IMR-90 (cell line): ENCODE measurements around the gene F12. TPM values are rescaled to one million over a fixed set of nuclear protein-coding genes. Genes with fewer than 3 reads are reported as not detected.

Source experiments
- ATAC-seq: fragments of 200-7000 bp; cut with Tn5 transposase; 2 replicates; pipeline ENCODE4 v1.9.1; 2020; ENCODE audit warnings: low read depth, mild to moderate bottlenecking, moderate library complexity
- BruUV-seq: library from RNA; stranded (reverse); fragments of 400-500 nt; replicated peaks from 2 replicates; lab custom pipeline; 2021; lab: Mats Ljungman, UMichigan
- CTCF ChIA-PET: fragments of 300-600 bp; formaldehyde crosslinking; extraction: SDS; loops from one replicate; lab custom pipeline; 2021; ENCODE audit warnings: antibody characterized with exemption; lab: Yijun Ruan, JAX
- POLR2A ChIA-PET: fragments of 300-600 bp; sonication (Branson Sonifier 250); formaldehyde crosslinking; loops from one replicate; lab custom pipeline; 2022; ENCODE audit warnings: antibody characterized with exemption; ENCODE audit not compliant: unreplicated experiment; lab: Charles Lee
- DNase-seq: peaks from one replicate; pipeline ENCODE4 v3.0.0; 2013
- H2AFZ ChIP-seq: replicated peaks from 2 replicates; pipeline ENCODE3; 2013; ENCODE audit warnings: low read length, mild to moderate bottlenecking; ENCODE audit not compliant: poor library complexity
- H2AK5ac ChIP-seq: 2 replicates; pipeline ENCODE4 v1.6.1; 2013; ENCODE audit warnings: low read depth, low read length, inconsistent platforms
- H2AK9ac ChIP-seq: replicated peaks from 2 replicates; pipeline ENCODE3; 2013; ENCODE audit warnings: mild to moderate bottlenecking, low read depth, low read length, moderate library complexity; ENCODE audit not compliant: poor library complexity
- H2BK120ac ChIP-seq: 2 replicates; pipeline ENCODE4 v1.6.1; 2013; ENCODE audit warnings: low read depth, low read length, inconsistent platforms
- H2BK15ac ChIP-seq: 3 replicates; pipeline ENCODE4 v1.6.1; 2013; ENCODE audit warnings: low read depth, low read length, inconsistent platforms
- H2BK20ac ChIP-seq: 2 replicates; pipeline ENCODE4 v1.6.1; 2013; ENCODE audit warnings: low read depth, mild to moderate bottlenecking, inconsistent platforms, low read length, moderate library complexity
- H2BK5ac ChIP-seq: 2 replicates; pipeline ENCODE4 v1.6.1; 2013; ENCODE audit warnings: mild to moderate bottlenecking, low read depth, low read length, inconsistent platforms; ENCODE audit not compliant: poor library complexity, severe bottlenecking
- H3K14ac ChIP-seq: replicated peaks from 2 replicates; pipeline ENCODE4 v1.6.1; 2013; ENCODE audit warnings: low read depth, low read length, inconsistent platforms
- H3K18ac ChIP-seq: 2 replicates; pipeline ENCODE4 v1.6.1; 2013; ENCODE audit warnings: low read depth, low read length, control low read depth
- H3K23ac ChIP-seq: 2 replicates; pipeline ENCODE4 v1.6.1; 2013; ENCODE audit warnings: low read depth, low read length, inconsistent platforms
- H3K27ac ChIP-seq: 2 replicates; pipeline ENCODE4 v1.5.1; 2013; ENCODE audit warnings: mild to moderate bottlenecking, control low read depth, low read length; ENCODE audit not compliant: insufficient read depth
- H3K27me3 ChIP-seq: 2 replicates; pipeline ENCODE4 v1.6.1; 2013; ENCODE audit warnings: low read length; ENCODE audit not compliant: control insufficient read depth, insufficient read depth
- H3K36me3 ChIP-seq: 2 replicates; pipeline ENCODE4 v1.6.1; 2013; ENCODE audit warnings: low read length, mixed read lengths; ENCODE audit not compliant: control insufficient read depth, insufficient read depth
- H3K4ac ChIP-seq: 2 replicates; pipeline ENCODE4 v1.6.1; 2013; ENCODE audit warnings: low read depth, low read length, inconsistent platforms
- H3K4me1 ChIP-seq: 2 replicates; pipeline ENCODE4 v1.6.1; 2013; ENCODE audit warnings: low read length, mixed read lengths; ENCODE audit not compliant: control insufficient read depth, insufficient read depth
- H3K4me2 ChIP-seq: 2 replicates; pipeline ENCODE4 v1.6.1; 2013; ENCODE audit warnings: low read depth, mild to moderate bottlenecking, control low read depth, low read length, moderate library complexity
- H3K4me3 ChIP-seq: 2 replicates; pipeline ENCODE4 v1.5.1; 2013; ENCODE audit warnings: low read depth, mild to moderate bottlenecking, control low read depth, low read length, moderate library complexity; ENCODE audit not compliant: insufficient read depth
- H3K56ac ChIP-seq: 2 replicates; pipeline ENCODE4 v1.6.1; 2013; ENCODE audit warnings: low read length, inconsistent platforms; ENCODE audit not compliant: insufficient read depth; ENCODE audit errors: extremely low read depth
- H3K79me1 ChIP-seq, 2 experiments: 2 replicates each; pipeline ENCODE4 v1.6.1; 2013; ENCODE audit warnings: low read length in 2 of 2, inconsistent platforms in 1 of 2, low read depth in 1 of 2
- H3K9ac ChIP-seq: 2 replicates; pipeline ENCODE4 v1.6.1; 2013; ENCODE audit warnings: low read depth, low read length, control low read depth
- H3K9me1 ChIP-seq: 2 replicates; pipeline ENCODE4 v1.6.1; 2013; ENCODE audit warnings: low read length, inconsistent platforms; ENCODE audit not compliant: insufficient read depth
- H3K9me3 ChIP-seq: 2 replicates; pipeline ENCODE4 v1.6.1; 2013; ENCODE audit warnings: low read length; ENCODE audit not compliant: control insufficient read depth, insufficient read depth
- H4K20me1 ChIP-seq: 2 replicates; pipeline ENCODE4 v1.6.1; 2013; ENCODE audit warnings: low read length, inconsistent platforms; ENCODE audit not compliant: insufficient read depth
- H4K5ac ChIP-seq: 2 replicates; pipeline ENCODE4 v1.6.1; 2013; ENCODE audit warnings: mild to moderate bottlenecking, low read depth, low read length, control low read depth
- H4K8ac ChIP-seq, 2 experiments: 2 replicates each; pipeline ENCODE4 v1.6.1; 2013; ENCODE audit warnings: low read depth in 2 of 2, low read length in 2 of 2, control low read depth in 1 of 2, inconsistent platforms in 1 of 2
- H4K91ac ChIP-seq: 2 replicates; pipeline ENCODE4 v1.6.1; 2013; ENCODE audit warnings: low read depth, low read length, inconsistent platforms; ENCODE audit not compliant: insufficient read depth
- BHLHE40 ChIP-seq: fragments of 150-350 bp; IDR thresholded peaks from 2 replicates; pipeline ENCODE4 v1.6.1; 2016; ENCODE audit warnings: mild to moderate bottlenecking, low read depth, low read length
- CEBPB ChIP-seq: IDR thresholded peaks from 2 replicates; pipeline ENCODE4 v1.6.1; 2012; ENCODE audit warnings: low read depth, low read length, improper control_type of control experiment
- CHD1 ChIP-seq: IDR thresholded peaks from 2 replicates; pipeline ENCODE4 v1.6.1; 2012; ENCODE audit warnings: low read depth, low read length, improper control_type of control experiment
- CTCF ChIP-seq: conservative IDR thresholded peaks from 2 replicates; pipeline ENCODE4 v1.5.1; 2012; ENCODE audit warnings: mild to moderate bottlenecking, low read depth, low read length, improper control_type of control experiment
- FOS ChIP-seq: fragments of 150-350 bp; IDR thresholded peaks from 2 replicates; pipeline ENCODE4 v1.6.1; 2016; ENCODE audit warnings: low read depth, low read length
- MAFK ChIP-seq: IDR thresholded peaks from 2 replicates; pipeline ENCODE4 v1.6.1; 2012; ENCODE audit warnings: low read depth, low read length, improper control_type of control experiment
- MAZ ChIP-seq: IDR thresholded peaks from 2 replicates; pipeline ENCODE4 v1.6.1; 2012; ENCODE audit warnings: low read depth, mild to moderate bottlenecking, low read length, improper control_type of control experiment, moderate library complexity, borderline replicate concordance
- MXI1 ChIP-seq: IDR thresholded peaks from 2 replicates; pipeline ENCODE4 v1.6.1; 2012; ENCODE audit warnings: low read depth, mild to moderate bottlenecking, low read length, moderate library complexity, borderline replicate concordance
- NFE2L2 ChIP-seq: fragments of 150-350 bp; IDR thresholded peaks from 2 replicates; pipeline ENCODE4 v1.6.1; 2016; ENCODE audit warnings: low read depth, mild to moderate bottlenecking, low read length
- RAD21 ChIP-seq: IDR thresholded peaks from 2 replicates; pipeline ENCODE4 v1.6.1; 2012; ENCODE audit warnings: low read length, improper control_type of control experiment
- RCOR1 ChIP-seq: IDR thresholded peaks from 2 replicates; pipeline ENCODE4 v1.6.1; 2012; ENCODE audit warnings: mild to moderate bottlenecking, low read length, improper control_type of control experiment; ENCODE audit not compliant: insufficient replicate concordance
- RFX5 ChIP-seq: IDR thresholded peaks from 2 replicates; pipeline ENCODE4 v1.8.0; 2012; ENCODE audit warnings: low read depth, mild to moderate bottlenecking, low read length, moderate library complexity
- SMC3 ChIP-seq: fragments of 150-350 bp; IDR thresholded peaks from 2 replicates; pipeline ENCODE4 v1.6.1; 2016; ENCODE audit warnings: low read depth, mild to moderate bottlenecking, antibody characterized with exemption, low read length, moderate library complexity
- WGBS, 2 experiments: methylation state at CpG; one replicate each; pipeline versions ENCODE4 v1.1.5 to v1.1.7; 2013; ENCODE audit warnings: missing lambda C conversion rate in 2 of 2; ENCODE audit not compliant: insufficient read length in 1 of 2; ENCODE audit errors: extremely low coverage in 2 of 2; 5-methylcytosine and 5-hydroxymethylcytosine counted together
- dilution Hi-C: fragments of 300-500 bp; cut with HindIII; formaldehyde crosslinking; loops from one replicate; pipeline ENCODE4 v1.14.3; 2018; ENCODE audit warnings: low sequenced_read_pairs; ENCODE audit not compliant: unreplicated experiment
- in situ Hi-C: fragments of 300-500 bp; cut with MboI; formaldehyde crosslinking; loops from 3 replicates; pipeline ENCODE4 v1.14.3; 2019; ENCODE audit warnings: low sequenced_read_pairs, inconsistent platforms, mixed read lengths
- intact Hi-C: fragments of 100-400 bp; cut with micrococcal nuclease; formaldehyde crosslinking; loops from 2 replicates; pipeline ENCODE4 v1.10.0; 2022
- polyA plus RNA-seq, 3 experiments: library from polyadenylated mRNA; depleted of rRNA; stranded (reverse); fragments of >200 nt; gene quantifications; 2 replicates each; pipeline ENCODE4 v1.2.3, GENCODE V29; 2012; ENCODE audit warnings: low replicate concordance in 1 of 3
- total RNA-seq: library from RNA; depleted of rRNA; stranded (reverse); fragments of >200 nt; gene quantifications from 2 replicates; pipeline ENCODE4 v1.2.3, GENCODE V29; 2012
- TF ChIP-seq, protein P1 (sequence below): fragments of 150-350 bp; IDR thresholded peaks from 2 replicates; pipeline ENCODE4 v1.6.1; 2017; ENCODE audit warnings: mild to moderate bottlenecking, antibody characterized with exemption, low read length, low read depth

The F12 gene
- total and polyA plus RNA-seq, 2 of the 4 experiments (the other 2 are of a cell fraction), result 0.36 to 1.2 TPM

GRCh38 chr5:177390363-177391300, 18.7 kb downstream of the F12 start:
- H2BK5ac ChIP-seq, result no peak overlapping the region
- H4K91ac ChIP-seq, result no peak overlapping the region
- no TSS peak for BruUV-seq
- H2AK9ac ChIP-seq, result peak overlapping the region; percentile 51
- no peak overlapping the region for H3K56ac ChIP-seq
- DNase-seq (peak; percentile 80), ATAC-seq (peak; percentile 84)
- H4K5ac ChIP-seq, result no peak overlapping the region; the same call in 1 of the 2 replicates
- no CpG with 5 or more reads among the region's 13 CpGs for whole genome bisulfite sequencing, 2 experiments
- CTCF ChIA-PET, result interaction anchor here (0.6 to 4.9 kb wide), 17 partner anchors 12 to 155 kb away, joined by 3 to 56 read pairs (median 4); partner anchors contain the start of genes GRK6, PDLIM7 and PFN3
- peak overlapping the region; percentile 67 for H2AFZ ChIP-seq
- H3K27me3 ChIP-seq, result peaks cover 22% of the 10 kb centered on the region
- peaks cover 0 to 2% of the 10 kb centered on the region in 2 experiments; a peak in 1 of 4 replicates for H3K79me1 ChIP-seq
- peak overlapping the region; percentile 46 for H2AK5ac ChIP-seq
- H3K18ac ChIP-seq, result no peak overlapping the region
- no peak overlapping the region for H2BK15ac ChIP-seq
- no peak overlapping the region for H3K9ac ChIP-seq
- no peak overlapping the region for H3K4me2 ChIP-seq
- intact Hi-C loops, result loop anchor here (1.0 to 2.0 kb wide), 3 partner anchors 56 to 110 kb away; partner anchors contain the start of gene PRR7
- peak overlapping the region; percentile 25 for H3K4ac ChIP-seq
- H3K36me3 ChIP-seq, result no peaks in the 10 kb centered on the region
- H3K23ac ChIP-seq, result no peak overlapping the region
- H3K14ac ChIP-seq, result 0 out of 2 replicates have a peak overlapping the region, but pooled peaks have one; percentile 7
- H3K4me3 ChIP-seq, result no peak overlapping the region
- H3K4me1 ChIP-seq, result peaks cover 16% of the 10 kb centered on the region
- H3K9me3 ChIP-seq, result no peaks in the 10 kb centered on the region
- no peak overlapping the region for H3K27ac ChIP-seq
- H2BK120ac ChIP-seq, result no peak overlapping the region
- POLR2A ChIA-PET, result interaction anchor here (0.5 to 0.6 kb wide), 3 partner anchors 25 to 64 kb away, joined by 3 read pairs; no protein-coding TSS in a partner anchor
- no peak overlapping the region for H4K8ac ChIP-seq
- dilution Hi-C loops, result no loop called here
- in situ Hi-C loops, result no loop called here
- H4K20me1 ChIP-seq, result peaks cover 19% of the 10 kb centered on the region
- H3K9me1 ChIP-seq, result peaks cover 13% of the 10 kb centered on the region
- H2BK20ac ChIP-seq, result no peak overlapping the region
- TF ChIP-seq CTCF, result peak; percentile 95
- TF ChIP-seq BHLHE40, result no peak
- no peak for TF ChIP-seq MAFK
- peak; percentile 84 for TF ChIP-seq SMC3
- no peak for TF ChIP-seq CEBPB
- peak; percentile 84 for TF ChIP-seq RAD21
- no peak for TF ChIP-seq FOS
- TF ChIP-seq, protein P1, sequence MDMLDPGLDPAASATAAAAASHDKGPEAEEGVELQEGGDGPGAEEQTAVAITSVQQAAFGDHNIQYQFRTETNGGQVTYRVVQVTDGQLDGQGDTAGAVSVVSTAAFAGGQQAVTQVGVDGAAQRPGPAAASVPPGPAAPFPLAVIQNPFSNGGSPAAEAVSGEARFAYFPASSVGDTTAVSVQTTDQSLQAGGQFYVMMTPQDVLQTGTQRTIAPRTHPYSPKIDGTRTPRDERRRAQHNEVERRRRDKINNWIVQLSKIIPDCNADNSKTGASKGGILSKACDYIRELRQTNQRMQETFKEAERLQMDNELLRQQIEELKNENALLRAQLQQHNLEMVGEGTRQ, result peak; percentile 89
- TF ChIP-seq CHD1, result no peak
- peak; percentile 86 for TF ChIP-seq MXI1
- no peak for TF ChIP-seq RCOR1
- no peak for TF ChIP-seq NFE2L2
- no peak for TF ChIP-seq RFX5
- peak; percentile 26; the same call in 1 of the 2 replicates for TF ChIP-seq MAZ
